ENCODE data around the gene THSD7A. TPM values are rescaled to one million over a fixed set of nuclear protein-coding genes. Genes with fewer than 3 reads are reported as not detected.

THSD7A gene
- total and polyA plus RNA-seq, 2 of the 8 experiments (the other 6 are each of a cell fraction or from before 2014, with no cell fraction given): 0.44 to 1.2 TPM

GRCh38 chr7:11655163-11655562 is 176.8 kb downstream of the THSD7A start:
- peaks cover 0 to 1% (median 0%) of the 10 kb centered on the region in 4 experiments; a peak in 1 of 7 replicates for H3K27me3 ChIP-seq (replicated peaks in 1 of 4; ENCODE audit: control insufficient read depth in 3 of 4, extremely low read depth in 1 of 4, insufficient read depth in 3 of 4, low read length in 3 of 4)
- H3K27ac ChIP-seq (ENCODE audit: low read depth, low read length): no peak overlapping the region
- no peaks in the 10 kb centered on the region for H3K79me2 ChIP-seq (ENCODE audit: control insufficient read depth in 1 of 2, insufficient read depth in 2 of 2, low read length in 2 of 2)
- no peak overlapping the region for H4K5ac ChIP-seq (ENCODE audit: insufficient read length, low read depth, low read length)
- no peak overlapping the region for H2BK5ac ChIP-seq (ENCODE audit: low read depth, low read length)
- no peak overlapping the region for H4K91ac ChIP-seq (replicated peaks; ENCODE audit: insufficient read length, low read length)
- no peak overlapping the region for H3K18ac ChIP-seq (ENCODE audit: extremely low read depth, low read length)
- no peak overlapping the region for H2BK120ac ChIP-seq (replicated peaks; ENCODE audit: low read depth, low read length)
- DNase-seq (ENCODE audit: low read depth in 1 of 2, low spot score in 2 of 2) (no peak), FAIRE-seq (no peak)
- H4K8ac ChIP-seq (ENCODE audit: extremely low read depth, insufficient read depth, low read length): no peak overlapping the region
- no peak overlapping the region for H3K56ac ChIP-seq (replicated peaks; ENCODE audit: insufficient read length, low read depth, low read length)
- H2AK5ac ChIP-seq (ENCODE audit: low read depth, low read length): no peak overlapping the region
- no peak overlapping the region for H2AFZ ChIP-seq (ENCODE audit: low read length)
- no peak overlapping the region for H3K4ac ChIP-seq (replicated peaks; ENCODE audit: insufficient read length, low read depth, low read length)
- no peak overlapping the region for H3K4me3 ChIP-seq (ENCODE audit: extremely low read depth in 1 of 4, insufficient read depth in 2 of 4, low read depth in 3 of 4, low read length in 4 of 4)
- H3K23ac ChIP-seq (ENCODE audit: insufficient read length): no peak overlapping the region
- no peaks in the 10 kb centered on the region for H3K79me1 ChIP-seq (ENCODE audit: low read depth, low read length)
- no peaks in the 10 kb centered on the region; the same call in 1 of the 2 replicates for H3K23me2 ChIP-seq (ENCODE audit: low read depth, low read length)
- no peak overlapping the region for H2BK20ac ChIP-seq (ENCODE audit: low read length)
- H3K9ac ChIP-seq (replicated peaks in 1 of 4; ENCODE audit: extremely low read depth in 1 of 4, low read depth in 3 of 4, low read length in 3 of 4): no peak overlapping the region
- H3K4me2 ChIP-seq (ENCODE audit: insufficient read depth in 1 of 2, low read depth in 2 of 2, low read length in 2 of 2): no peak overlapping the region
- H3K36me3 ChIP-seq (ENCODE audit: control insufficient read depth in 2 of 4, insufficient read depth in 4 of 4, low read length in 3 of 4): no peaks in the 10 kb centered on the region
- H4K20me1 ChIP-seq (replicated peaks in 1 of 2; ENCODE audit: control insufficient read depth in 1 of 2, insufficient read depth in 2 of 2, low read length in 2 of 2): no peaks in the 10 kb centered on the region
- no peaks in the 10 kb centered on the region for H3K4me1 ChIP-seq (replicated peaks in 1 of 4; ENCODE audit: control insufficient read depth in 3 of 4, insufficient read depth in 4 of 4, low read length in 3 of 4)
- H3K14ac ChIP-seq (ENCODE audit: insufficient read length): no peak overlapping the region
- no peak overlapping the region for H2BK15ac ChIP-seq (ENCODE audit: low read length)
- POLR2A ChIA-PET (ENCODE audit: partially characterized antibody): no interaction called here
- no peak overlapping the region for H2BK12ac ChIP-seq (ENCODE audit: low read depth, low read length)
- H3K9me3 ChIP-seq (ENCODE audit: insufficient read depth in 2 of 2, low read depth in 1 of 2, low read length in 1 of 2): no peaks in the 10 kb centered on the region
- CTCF ChIA-PET (ENCODE audit: partially characterized antibody): no interaction called here
- no peak for TF ChIP-seq MAX (IDR thresholded peaks at IDR 0.05)
- no peak for TF ChIP-seq JUN (IDR thresholded peaks at IDR 0.05; ENCODE audit: low read depth, low read length)
- TF ChIP-seq JUND (IDR thresholded peaks at IDR 0.05; ENCODE audit: low read length): no peak
- TF ChIP-seq GABPA (IDR thresholded peaks at IDR 0.05; ENCODE audit: borderline replicate concordance, insufficient read depth, low read length): no peak
- TF ChIP-seq TAF1 (IDR thresholded peaks at IDR 0.05; ENCODE audit: low read depth, low read length): no peak
- no peak for TF ChIP-seq NRF1 (IDR thresholded peaks at IDR 0.05; ENCODE audit: low read depth, low read length)
- no peak for TF ChIP-seq EP300 (IDR thresholded peaks at IDR 0.05; ENCODE audit: borderline replicate concordance in 1 of 2, low read depth in 2 of 2, low read length in 2 of 2)

All from H1 (cell line).